ENCODE results near the gene KIAA0513. TPM values are rescaled to one million over a fixed set of nuclear protein-coding genes. Genes with fewer than 3 reads are reported as not detected.

The KIAA0513 gene
- total RNA-seq, 1 donor: 26.3 TPM

GRCh38 chr16:85003725-85004586 lies 23.6 kb upstream of the KIAA0513 start:
- DNase-seq (ENCODE audit: low read depth): no peak
- no peak for TF ChIP-seq CTCF (IDR thresholded peaks at IDR 0.05; ENCODE audit: insufficient read depth, low read depth, low read length)
- peak overlapping the region; percentile 16 for H3K4me3 ChIP-seq (ENCODE audit: low read depth, low read length)

GRCh38 chr16:85004587-85005205 lies 22.9 kb upstream of the KIAA0513 start:
- DNase-seq (ENCODE audit: low read depth): peak; percentile 88
- no peak overlapping the region for H3K4me3 ChIP-seq (ENCODE audit: low read depth, low read length)
- TF ChIP-seq CTCF (IDR thresholded peaks at IDR 0.05; ENCODE audit: insufficient read depth, low read depth, low read length): no peak

- peak; percentile 87 for DNase-seq (ENCODE audit: low read depth)
- no peak for TF ChIP-seq CTCF (IDR thresholded peaks at IDR 0.05; ENCODE audit: insufficient read depth, low read depth, low read length)
- no peak overlapping the region for H3K4me3 ChIP-seq (ENCODE audit: low read depth, low read length)
Observed at GRCh38 chr16:85005285-85006069, 22.1 kb upstream of the KIAA0513 start.

- H3K4me3 ChIP-seq (ENCODE audit: low read depth, low read length): no peak overlapping the region
- TF ChIP-seq CTCF (IDR thresholded peaks at IDR 0.05; ENCODE audit: insufficient read depth, low read depth, low read length): no peak
- DNase-seq (ENCODE audit: low read depth): peak; percentile 62
Observed at GRCh38 chr16:85006639-85007038, 21.0 kb upstream of the KIAA0513 start.

GRCh38 chr16:85007496-85008214 lies 19.9 kb upstream of the KIAA0513 start:
- TF ChIP-seq CTCF (IDR thresholded peaks at IDR 0.05; ENCODE audit: insufficient read depth, low read depth, low read length): no peak
- no peak for DNase-seq (ENCODE audit: low read depth)
- no peak overlapping the region for H3K4me3 ChIP-seq (ENCODE audit: low read depth, low read length)

GRCh38 chr16:85008271-85008670 lies 19.3 kb upstream of the KIAA0513 start:
- no peak for DNase-seq (ENCODE audit: low read depth)
- TF ChIP-seq CTCF (IDR thresholded peaks at IDR 0.05; ENCODE audit: insufficient read depth, low read depth, low read length): no peak
- H3K4me3 ChIP-seq (ENCODE audit: low read depth, low read length): no peak overlapping the region

All from fibroblast of villous mesenchyme (primary cell).